Measurements from ENCODE around the gene MPP1.

GRCh38 chrX:154791467-154791866 lies 13.8 kb downstream of the MPP1 start:
- no peak for TF ChIP-seq CTCF (IDR thresholded peaks at IDR 0.05)
- no peak for TF ChIP-seq POLR2A (IDR thresholded peaks at IDR 0.05)

Measured in esophagus squamous epithelium (tissue), 4 donors.